Gastroesophageal sphincter (tissue), 4 donors: ENCODE results near the gene NR4A2. TPM values are rescaled to one million over a fixed set of nuclear protein-coding genes. Genes with fewer than 3 reads are reported as not detected.

ENCODE experiments used
- ATAC-seq: fragments of 150-250 bp; one replicate; pipeline ENCODE4 v1.9.1; 2016; ENCODE audit warnings: mild to moderate bottlenecking, moderate library complexity
- H3K27ac ChIP-seq, 4 donors: fragments of 200-600 bp; sonication (generic) in 3 of 4; 1 replicate in 3 of 4; 2 replicates in 1 of 4; pipeline ENCODE4 v1.5.1; 2016 to 2019
- H3K27me3 ChIP-seq: fragments of 200-600 bp; sonication (generic); one replicate; pipeline ENCODE4 v1.5.1; 2019
- H3K36me3 ChIP-seq, 2 donors: fragments of 200-600 bp; sonication (generic); one replicate each; pipeline ENCODE4 v1.5.1; 2019; ENCODE audit warnings: control low read depth in 1 of 2
- H3K4me1 ChIP-seq, 3 donors: fragments of 200-600 bp; sonication (generic); 1 replicate in 2 of 3; 2 replicates in 1 of 3; pipeline ENCODE4 v1.5.1; 2016 to 2019; ENCODE audit warnings: control low read depth in 2 of 3
- H3K4me3 ChIP-seq, 2 donors: fragments of 200-600 bp; sonication (generic); one replicate each; pipeline ENCODE4 v1.5.1; 2019; ENCODE audit warnings: mild to moderate bottlenecking in 1 of 2, moderate library complexity in 1 of 2
- H3K9me3 ChIP-seq, 3 donors: fragments of 200-600 bp; sonication (generic); one replicate each; pipeline ENCODE4 v1.5.1; 2017 to 2019; ENCODE audit warnings: control low read depth in 2 of 3
- CTCF ChIP-seq, 4 experiments: fragments of 200-600 bp in 2 of 4; fragments of 450-650 bp in 2 of 4; sonication (generic) in 1 of 4; IDR thresholded peaks; one replicate each; pipeline ENCODE4 v1.5.1; 2017 to 2019; ENCODE audit warnings: antibody characterized with exemption in 4 of 4, mild to moderate bottlenecking in 2 of 4, moderate library complexity in 2 of 4
- EP300 ChIP-seq: sonication (generic); formaldehyde crosslinking; IDR thresholded peaks from one replicate; pipeline ENCODE4 v1.6.1; 2017; ENCODE audit warnings: antibody characterized with exemption, mild to moderate bottlenecking
- POLR2A ChIP-seq, 2 donors: fragments of 450-650 bp; IDR thresholded peaks; one replicate each; pipeline ENCODE4 v1.6.1; 2017; ENCODE audit warnings: antibody characterized with exemption in 2 of 2, mild to moderate bottlenecking in 2 of 2, moderate library complexity in 1 of 2
- POLR2AphosphoS5 ChIP-seq: sonication (generic); formaldehyde crosslinking; IDR thresholded peaks from one replicate; pipeline ENCODE4 v1.6.1; 2017; ENCODE audit warnings: antibody characterized with exemption
- WGBS, 2 donors: methylation state at CpG; one replicate each; pipeline ENCODE4 v1.1.5; 2018; ENCODE audit warnings: low coverage in 1 of 2; 5-methylcytosine and 5-hydroxymethylcytosine counted together
- total RNA-seq, 4 donors: library from RNA; depleted of rRNA; stranded (reverse); fragments of >200 nt; gene quantifications; one replicate each; pipeline ENCODE4 v1.1.0, GENCODE V29; 2016

The NR4A2 gene
- total RNA-seq, 4 donors from 2014 or later: 1.3 to 7.3 (median 1.8) TPM

DNA sequence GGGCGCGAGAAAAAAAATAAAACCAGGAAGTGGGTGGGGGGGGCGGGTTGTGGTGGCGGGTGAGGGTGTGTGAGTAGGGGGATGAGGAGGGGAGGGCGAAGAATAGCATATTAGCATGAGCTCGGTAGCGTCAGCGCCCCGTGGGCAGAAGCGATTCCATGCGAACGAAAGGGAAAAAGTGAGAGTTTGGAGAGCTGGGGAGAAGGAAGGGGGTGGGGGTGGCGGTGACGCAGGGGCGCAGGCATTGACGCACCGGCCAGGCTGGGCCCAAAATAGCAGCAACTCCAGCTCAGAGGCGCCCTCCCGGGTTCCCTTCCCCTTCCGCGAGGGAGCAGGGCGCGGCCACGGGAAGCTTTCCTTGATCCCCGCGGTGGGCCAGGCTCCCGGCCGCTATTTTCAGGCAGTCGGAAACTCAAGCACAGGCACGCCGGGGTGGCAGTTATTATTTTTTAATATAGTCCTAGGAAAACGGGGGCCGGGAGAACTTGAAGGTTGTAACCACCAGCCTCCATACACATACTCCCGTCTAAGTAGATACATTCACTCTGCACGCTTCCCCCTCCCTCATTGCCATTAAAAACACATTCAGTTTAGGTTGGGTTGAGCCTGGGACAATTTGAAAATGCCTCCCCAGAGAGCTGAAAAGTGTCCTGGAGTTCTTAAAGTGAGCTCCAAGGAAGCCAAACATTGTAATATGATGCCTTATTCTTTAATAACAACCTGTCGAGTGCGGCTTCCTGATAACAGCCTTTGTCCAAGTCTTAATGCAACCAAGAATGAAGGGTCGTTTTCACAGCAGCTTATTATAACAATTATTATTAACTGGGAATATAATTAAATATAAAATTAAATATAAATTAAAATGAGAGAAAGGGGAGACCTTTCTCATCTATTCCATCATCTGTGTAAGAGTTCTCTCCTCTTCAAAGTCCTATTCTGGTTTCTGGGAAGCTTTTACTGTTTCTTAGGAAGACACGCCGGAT, 2.3 kb upstream of the NR4A2 start:
- Histone ChIP-seq H3K4me3 (peak overlapping the region; percentile 67 to 88), H3K27me3 (no peaks in the 10 kb centered on the region), H3K9me3 (no peaks in the 10 kb centered on the region), H3K27ac (peak overlapping the region; percentile 95 to 100 (median 100)), H3K36me3 (no peaks in the 10 kb centered on the region), H3K4me1 (peaks cover 0 to 54% (median 4%) of the 10 kb centered on the region in 3 donors)
- 0 to 1% methylated on average over 8 to 16 of the region's 40 CpGs for WGBS, 2 donors
- peak; percentile 86 for ATAC-seq
- TF ChIP-seq POLR2A (IDR thresholded peaks at IDR 0.05) (peak; percentile 76 to 88), POLR2AphosphoS5 (peak; percentile 90), EP300 (peak; percentile 92), CTCF (IDR thresholded peaks at IDR 0.05) (peak in 2 of 4 experiments; percentile 14 to 35)

GRCh38 chr2:156333951-156334495, 1.5 kb upstream of the NR4A2 start:
- Histone ChIP-seq H3K9me3 (no peaks in the 10 kb centered on the region), H3K36me3 (peaks cover 0 to 7% of the 10 kb centered on the region in 2 donors), H3K4me1 (peaks cover 0 to 54% (median 0%) of the 10 kb centered on the region in 3 donors), H3K4me3 (peak overlapping the region; percentile 67 to 88), H3K27ac (peak overlapping the region; percentile 95 to 100 (median 100)), H3K27me3 (no peaks in the 10 kb centered on the region)
- ATAC-seq: peak; percentile 45
- 0% methylated on average over 2 to 12 of the region's 48 CpGs for WGBS, 2 donors
- no peak for TF ChIP-seq EP300
- TF ChIP-seq POLR2A (IDR thresholded peaks at IDR 0.05): peak in 1 of 2 donors; percentile 50
- peak in 2 of 4 experiments; percentile 18 to 23 for TF ChIP-seq CTCF (IDR thresholded peaks at IDR 0.05)
- no peak for TF ChIP-seq POLR2AphosphoS5

DNA sequence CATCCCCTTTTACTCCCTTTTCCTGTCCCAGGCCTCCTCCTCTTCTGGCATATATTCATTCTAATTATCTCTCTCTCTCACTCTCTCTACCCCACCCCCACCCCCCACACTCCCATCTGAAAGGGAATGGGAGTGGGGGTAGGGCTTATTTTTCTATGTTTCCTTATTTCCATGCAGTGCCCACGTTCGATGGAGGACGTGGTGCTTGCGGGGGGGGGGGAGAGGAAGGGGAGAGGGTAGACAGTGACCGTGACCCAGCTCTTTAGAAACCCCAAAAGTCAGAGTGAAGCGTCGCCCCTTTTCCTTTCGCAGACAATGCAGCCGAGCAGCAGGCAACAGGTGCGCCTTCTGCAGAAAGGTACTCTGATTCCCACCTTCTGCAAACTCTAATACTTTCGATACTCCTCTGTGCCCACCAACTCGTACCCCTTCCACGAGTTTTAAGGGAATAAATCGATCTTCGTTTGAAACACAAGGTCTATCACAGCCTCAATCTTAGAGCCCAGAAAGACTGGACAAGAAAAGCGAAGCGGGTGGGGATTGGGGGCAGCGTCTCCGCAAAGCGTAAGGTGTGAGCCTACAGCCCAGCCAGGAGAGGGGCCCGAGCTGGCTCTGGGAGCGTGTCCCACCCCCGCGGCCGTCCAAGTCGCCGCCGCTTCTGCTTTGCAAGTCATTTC, 891 bp upstream of the NR4A2 start:
- H3K27me3 ChIP-seq: no peaks in the 10 kb centered on the region
- peaks cover 0 to 51% (median 0%) of the 10 kb centered on the region in 3 donors for H3K4me1 ChIP-seq
- WGBS, 2 donors: 0% methylated on average over 1 to 6 of the region's 28 CpGs
- H3K9me3 ChIP-seq: no peaks in the 10 kb centered on the region
- TF ChIP-seq POLR2A (IDR thresholded peaks at IDR 0.05) (no peak), POLR2AphosphoS5 (no peak), CTCF (IDR thresholded peaks at IDR 0.05) (no peak), EP300 (no peak)
- peaks cover 0 to 13% of the 10 kb centered on the region in 2 donors for H3K36me3 ChIP-seq
- ATAC-seq: peak; percentile 1
- peak overlapping the region; percentile 67 to 88 for H3K4me3 ChIP-seq
- peak overlapping the region; percentile 95 to 100 (median 100) for H3K27ac ChIP-seq

DNA sequence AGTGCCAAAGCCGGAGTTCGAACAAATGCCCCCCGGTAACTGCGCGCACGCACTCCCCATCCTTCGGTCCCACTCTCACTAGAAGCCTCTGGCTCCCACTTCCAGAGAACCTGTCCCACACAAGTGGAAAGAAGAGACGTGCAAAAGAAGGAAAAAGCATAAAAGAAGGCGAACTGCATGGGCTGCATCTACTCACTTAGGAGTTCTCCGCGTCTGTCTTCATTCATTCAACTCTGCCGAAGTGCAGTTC, 312 bp downstream of the NR4A2 start:
- Histone ChIP-seq H3K27me3 (no peaks in the 10 kb centered on the region), H3K9me3 (no peaks in the 10 kb centered on the region), H3K4me1 (peaks cover 0 to 47% (median 0%) of the 10 kb centered on the region in 3 donors), H3K36me3 (peaks cover 0 to 25% of the 10 kb centered on the region in 2 donors), H3K4me3 (peak overlapping the region; percentile 67 to 88), H3K27ac (peak overlapping the region; percentile 95 to 100 (median 100))
- TF ChIP-seq POLR2A (IDR thresholded peaks at IDR 0.05): no peak
- TF ChIP-seq POLR2AphosphoS5: no peak
- TF ChIP-seq EP300: no peak
- no peak for TF ChIP-seq CTCF (IDR thresholded peaks at IDR 0.05)
- ATAC-seq: no peak
- 0% methylated on average over 4 to 8 of the region's 12 CpGs for WGBS, 2 donors
